ENCODE data around the gene MAP7D1. TPM values are rescaled to one million over a fixed set of nuclear protein-coding genes. Genes with fewer than 3 reads are reported as not detected.

Gene MAP7D1
- total RNA-seq, 1 experiment from 2014 or later = 212 TPM

DNA sequence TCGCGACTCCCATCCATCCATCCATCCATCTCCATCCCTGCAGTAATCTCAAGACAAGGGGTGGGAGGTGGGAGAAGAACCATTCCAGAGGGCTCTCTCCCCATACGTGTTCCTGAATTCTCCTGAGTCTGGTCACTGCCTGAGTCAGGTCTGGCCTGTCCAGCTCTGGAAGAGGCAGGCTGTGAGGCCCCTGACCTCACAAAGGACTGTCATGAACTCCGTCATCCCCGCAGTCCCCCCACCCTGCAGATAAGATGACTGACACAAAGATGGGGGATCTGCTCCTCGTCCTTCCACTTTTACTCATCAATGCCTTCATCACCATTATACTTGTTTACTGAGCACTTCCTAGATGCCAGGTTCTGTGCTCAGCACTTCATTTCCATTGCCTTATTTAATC is 1.6 kb upstream of the MAP7D1 start:
- CTCF ChIA-PET = no interaction called here
- no peak for DNase-seq (ENCODE audit: low read depth, low spot score)
- in situ Hi-C loops (cut with HindIII; ENCODE audit: low pct_unique_long_range_greater_than_20kb, low sequenced_read_pairs) = no loop called here
- peaks cover 2% of the 10 kb centered on the region for H3K36me3 ChIP-seq (ENCODE audit: control insufficient read depth, insufficient read depth, low read length)
- H3K27ac ChIP-seq (ENCODE audit: low read length) = peak overlapping the region; percentile 90; the same call in 1 of the 2 replicates
- H3K4me3 ChIP-seq (ENCODE audit: low read depth in 2 of 2, low read length in 2 of 2) = no peak overlapping the region
- POLR2A ChIA-PET = no interaction called here
- peaks cover 54% of the 10 kb centered on the region for H3K4me1 ChIP-seq (ENCODE audit: control insufficient read depth, insufficient read depth, low read length)
- H3K27me3 ChIP-seq (ENCODE audit: control insufficient read depth, insufficient read depth, low read length) = no peaks in the 10 kb centered on the region
- no TSS peak for BruUV-seq (replicated peaks)
- intact Hi-C loops (cut with micrococcal nuclease; ENCODE audit: unreplicated experiment) = no loop called here
- no peaks in the 10 kb centered on the region for H3K9me3 ChIP-seq (ENCODE audit: control insufficient read depth, insufficient read depth, low read depth, low read length)
- TF ChIP-seq, protein P1, sequence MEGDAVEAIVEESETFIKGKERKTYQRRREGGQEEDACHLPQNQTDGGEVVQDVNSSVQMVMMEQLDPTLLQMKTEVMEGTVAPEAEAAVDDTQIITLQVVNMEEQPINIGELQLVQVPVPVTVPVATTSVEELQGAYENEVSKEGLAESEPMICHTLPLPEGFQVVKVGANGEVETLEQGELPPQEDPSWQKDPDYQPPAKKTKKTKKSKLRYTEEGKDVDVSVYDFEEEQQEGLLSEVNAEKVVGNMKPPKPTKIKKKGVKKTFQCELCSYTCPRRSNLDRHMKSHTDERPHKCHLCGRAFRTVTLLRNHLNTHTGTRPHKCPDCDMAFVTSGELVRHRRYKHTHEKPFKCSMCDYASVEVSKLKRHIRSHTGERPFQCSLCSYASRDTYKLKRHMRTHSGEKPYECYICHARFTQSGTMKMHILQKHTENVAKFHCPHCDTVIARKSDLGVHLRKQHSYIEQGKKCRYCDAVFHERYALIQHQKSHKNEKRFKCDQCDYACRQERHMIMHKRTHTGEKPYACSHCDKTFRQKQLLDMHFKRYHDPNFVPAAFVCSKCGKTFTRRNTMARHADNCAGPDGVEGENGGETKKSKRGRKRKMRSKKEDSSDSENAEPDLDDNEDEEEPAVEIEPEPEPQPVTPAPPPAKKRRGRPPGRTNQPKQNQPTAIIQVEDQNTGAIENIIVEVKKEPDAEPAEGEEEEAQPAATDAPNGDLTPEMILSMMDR (IDR thresholded peaks at IDR 0.05) = no peak
- TF ChIP-seq, protein P2, sequence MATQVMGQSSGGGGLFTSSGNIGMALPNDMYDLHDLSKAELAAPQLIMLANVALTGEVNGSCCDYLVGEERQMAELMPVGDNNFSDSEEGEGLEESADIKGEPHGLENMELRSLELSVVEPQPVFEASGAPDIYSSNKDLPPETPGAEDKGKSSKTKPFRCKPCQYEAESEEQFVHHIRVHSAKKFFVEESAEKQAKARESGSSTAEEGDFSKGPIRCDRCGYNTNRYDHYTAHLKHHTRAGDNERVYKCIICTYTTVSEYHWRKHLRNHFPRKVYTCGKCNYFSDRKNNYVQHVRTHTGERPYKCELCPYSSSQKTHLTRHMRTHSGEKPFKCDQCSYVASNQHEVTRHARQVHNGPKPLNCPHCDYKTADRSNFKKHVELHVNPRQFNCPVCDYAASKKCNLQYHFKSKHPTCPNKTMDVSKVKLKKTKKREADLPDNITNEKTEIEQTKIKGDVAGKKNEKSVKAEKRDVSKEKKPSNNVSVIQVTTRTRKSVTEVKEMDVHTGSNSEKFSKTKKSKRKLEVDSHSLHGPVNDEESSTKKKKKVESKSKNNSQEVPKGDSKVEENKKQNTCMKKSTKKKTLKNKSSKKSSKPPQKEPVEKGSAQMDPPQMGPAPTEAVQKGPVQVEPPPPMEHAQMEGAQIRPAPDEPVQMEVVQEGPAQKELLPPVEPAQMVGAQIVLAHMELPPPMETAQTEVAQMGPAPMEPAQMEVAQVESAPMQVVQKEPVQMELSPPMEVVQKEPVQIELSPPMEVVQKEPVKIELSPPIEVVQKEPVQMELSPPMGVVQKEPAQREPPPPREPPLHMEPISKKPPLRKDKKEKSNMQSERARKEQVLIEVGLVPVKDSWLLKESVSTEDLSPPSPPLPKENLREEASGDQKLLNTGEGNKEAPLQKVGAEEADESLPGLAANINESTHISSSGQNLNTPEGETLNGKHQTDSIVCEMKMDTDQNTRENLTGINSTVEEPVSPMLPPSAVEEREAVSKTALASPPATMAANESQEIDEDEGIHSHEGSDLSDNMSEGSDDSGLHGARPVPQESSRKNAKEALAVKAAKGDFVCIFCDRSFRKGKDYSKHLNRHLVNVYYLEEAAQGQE (IDR thresholded peaks at IDR 0.05; ENCODE audit: insufficient read depth in 1 of 2, low read depth in 2 of 2, low read length in 1 of 2) = no peak
- TF ChIP-seq SIN3A (IDR thresholded peaks at IDR 0.05; ENCODE audit: borderline replicate concordance, insufficient read depth, low read depth, low read length) (no peak), TCF7L2 (IDR thresholded peaks at IDR 0.05; ENCODE audit: low read depth, low read length) (no peak), POLR2AphosphoS5 (IDR thresholded peaks at IDR 0.05; ENCODE audit: low read depth, low read length) (no peak)
- ATAC-seq = no peak

DNA sequence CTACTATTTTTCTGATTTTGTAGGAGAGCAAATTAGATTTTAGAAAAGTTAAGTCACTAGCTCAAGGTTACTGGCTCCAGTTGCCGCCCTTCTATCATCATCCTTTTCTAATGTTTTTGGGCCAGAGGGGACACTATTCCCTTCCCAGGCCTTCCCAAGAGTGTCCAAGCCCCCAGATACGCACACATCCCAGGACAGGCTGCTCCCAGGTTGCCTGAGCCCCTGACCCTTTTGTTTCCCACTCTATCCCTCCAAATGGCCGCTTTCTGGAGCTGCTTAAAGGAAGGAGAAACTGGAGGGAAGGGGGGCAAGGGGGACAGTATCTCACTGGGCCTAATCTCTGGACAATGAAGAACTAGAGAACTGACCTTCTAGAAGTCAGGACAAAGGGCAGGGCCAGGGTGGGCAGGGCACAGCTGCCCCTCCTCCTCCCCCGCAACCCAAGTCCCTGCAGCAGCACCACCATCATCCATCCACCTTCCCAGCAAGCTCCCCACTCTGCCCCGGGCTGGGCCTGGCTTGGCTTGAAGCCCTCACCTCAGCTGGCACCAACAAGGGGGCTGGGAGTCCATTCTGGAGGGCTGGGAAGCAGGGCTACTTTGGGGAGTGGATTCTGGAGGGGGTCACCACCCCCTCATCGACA is 1.1 kb upstream of the MAP7D1 start:
- in situ Hi-C loops (cut with HindIII; ENCODE audit: low pct_unique_long_range_greater_than_20kb, low sequenced_read_pairs) = no loop called here

More for the DNA sequence above, 1.1 kb upstream of the MAP7D1 start:
- no peaks in the 10 kb centered on the region for H3K27me3 ChIP-seq (ENCODE audit: control insufficient read depth, insufficient read depth, low read length)
- peaks cover 2% of the 10 kb centered on the region for H3K36me3 ChIP-seq (ENCODE audit: control insufficient read depth, insufficient read depth, low read length)
- H3K4me3 ChIP-seq (ENCODE audit: low read depth in 2 of 2, low read length in 2 of 2) = peak overlapping the region; percentile 87
- peak overlapping the region; percentile 90 for H3K27ac ChIP-seq (ENCODE audit: low read length)
- intact Hi-C loops (cut with micrococcal nuclease; ENCODE audit: unreplicated experiment) = no loop called here
- H3K4me1 ChIP-seq (ENCODE audit: control insufficient read depth, insufficient read depth, low read length) = peaks cover 58% of the 10 kb centered on the region
- BruUV-seq (replicated peaks) = no TSS peak
- ChIA-PET POLR2A (no interaction called here), CTCF (no interaction called here)
- ATAC-seq = no peak
- TF ChIP-seq, protein P1 (IDR thresholded peaks at IDR 0.05) = no peak
- TF ChIP-seq POLR2AphosphoS5 (IDR thresholded peaks at IDR 0.05; ENCODE audit: low read depth, low read length) (no peak), SIN3A (IDR thresholded peaks at IDR 0.05; ENCODE audit: borderline replicate concordance, insufficient read depth, low read depth, low read length) (no peak), TCF7L2 (IDR thresholded peaks at IDR 0.05; ENCODE audit: low read depth, low read length) (no peak)
- TF ChIP-seq, protein P2 (IDR thresholded peaks at IDR 0.05; ENCODE audit: insufficient read depth in 1 of 2, low read depth in 2 of 2, low read length in 1 of 2) = no peak
- no peak for DNase-seq (ENCODE audit: low read depth, low spot score)
- no peaks in the 10 kb centered on the region for H3K9me3 ChIP-seq (ENCODE audit: control insufficient read depth, insufficient read depth, low read depth, low read length)
